NCI-H748 treated with DMSO at 0.1 percent for 48 hours (cell line): Measurements from ENCODE around the gene CPOX.
"Not testable (repeated sequence)": the region's sequence is repeated elsewhere in the genome, so short reads cannot be mapped to it uniquely, and the experiment has no call there.

ENCODE experiments used
- DNase-seq: peaks from one replicate; lab custom pipeline; 2025; lab: John Stamatoyannopoulos, UW

Gene CPOX

DNA sequence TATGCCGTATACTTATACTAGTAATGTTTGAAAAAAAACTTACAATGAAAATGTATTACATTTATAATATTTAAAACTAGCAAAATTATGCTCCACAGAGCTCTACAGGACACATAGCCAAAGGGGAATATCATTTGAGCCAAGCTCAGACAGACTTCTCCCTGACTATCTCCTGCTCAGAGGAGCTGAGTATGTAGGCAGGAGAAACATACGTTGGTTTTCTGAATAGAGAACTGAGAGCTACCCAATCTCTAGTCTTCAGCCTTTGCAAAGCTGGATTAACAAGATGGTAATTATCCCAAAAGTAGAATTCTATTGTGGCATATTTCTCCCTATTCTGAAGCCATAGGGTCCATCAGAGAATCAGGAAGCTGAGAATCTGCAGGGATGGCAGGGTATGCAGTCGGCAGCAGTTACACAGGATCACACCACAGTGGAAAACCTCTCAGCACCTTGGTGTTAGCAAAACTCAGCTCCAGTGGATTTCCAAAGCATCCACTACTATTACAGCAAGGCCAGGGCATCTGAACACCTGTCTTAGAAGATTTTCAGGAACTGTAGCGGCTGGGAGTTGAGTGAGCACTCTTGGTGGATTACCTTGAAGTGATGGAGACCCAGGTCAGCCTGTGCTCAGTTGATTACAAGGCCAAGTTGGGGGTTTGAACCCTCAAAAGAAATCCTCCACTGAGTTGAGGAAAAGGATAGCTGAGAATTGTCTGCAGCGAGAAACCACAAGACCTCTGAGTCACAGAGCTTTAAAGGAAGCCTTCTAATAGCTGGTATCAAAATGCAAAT, 31.5 kb downstream of the CPOX start:
- DNase-seq: no peak

DNA sequence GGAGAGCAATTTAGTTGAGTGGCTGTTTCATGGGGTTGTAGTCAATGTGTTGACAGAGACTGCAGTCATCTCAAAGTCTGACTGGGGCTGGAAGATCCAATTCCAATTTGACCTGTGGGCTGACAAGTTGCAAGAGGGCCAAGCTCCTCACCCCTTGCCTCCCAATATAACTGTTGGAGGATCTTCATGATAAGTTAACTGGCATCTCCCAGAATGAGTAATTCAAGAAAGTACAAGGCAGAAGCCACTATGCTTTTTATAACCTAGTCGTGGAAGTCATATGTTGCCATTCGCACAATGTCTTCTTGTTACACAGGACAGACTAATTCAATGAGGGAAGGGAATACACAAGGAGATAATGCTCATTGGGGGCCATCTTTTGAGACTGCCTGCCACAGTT, 32.5 kb downstream of the CPOX start:
- DNase-seq: no peak

DNA sequence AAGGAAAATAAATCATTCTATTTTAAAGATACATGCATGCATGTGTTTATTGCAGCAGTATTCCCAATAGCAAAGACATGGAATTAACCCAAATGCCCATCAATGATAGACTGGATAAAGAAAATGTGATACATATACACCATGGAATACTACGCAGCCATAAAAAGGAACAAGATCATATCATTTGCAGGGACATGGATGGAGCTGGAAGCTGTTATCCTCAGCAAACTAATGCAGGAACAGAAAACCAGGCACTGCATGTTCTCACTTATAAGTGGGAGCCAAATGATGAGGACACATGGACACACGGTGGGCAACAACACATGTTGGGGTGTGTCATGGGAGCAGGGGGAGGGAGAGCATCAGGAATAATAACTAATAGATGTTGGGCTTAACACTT, 33.6 kb downstream of the CPOX start:
- DNase-seq: not testable (repeated sequence)

DNA sequence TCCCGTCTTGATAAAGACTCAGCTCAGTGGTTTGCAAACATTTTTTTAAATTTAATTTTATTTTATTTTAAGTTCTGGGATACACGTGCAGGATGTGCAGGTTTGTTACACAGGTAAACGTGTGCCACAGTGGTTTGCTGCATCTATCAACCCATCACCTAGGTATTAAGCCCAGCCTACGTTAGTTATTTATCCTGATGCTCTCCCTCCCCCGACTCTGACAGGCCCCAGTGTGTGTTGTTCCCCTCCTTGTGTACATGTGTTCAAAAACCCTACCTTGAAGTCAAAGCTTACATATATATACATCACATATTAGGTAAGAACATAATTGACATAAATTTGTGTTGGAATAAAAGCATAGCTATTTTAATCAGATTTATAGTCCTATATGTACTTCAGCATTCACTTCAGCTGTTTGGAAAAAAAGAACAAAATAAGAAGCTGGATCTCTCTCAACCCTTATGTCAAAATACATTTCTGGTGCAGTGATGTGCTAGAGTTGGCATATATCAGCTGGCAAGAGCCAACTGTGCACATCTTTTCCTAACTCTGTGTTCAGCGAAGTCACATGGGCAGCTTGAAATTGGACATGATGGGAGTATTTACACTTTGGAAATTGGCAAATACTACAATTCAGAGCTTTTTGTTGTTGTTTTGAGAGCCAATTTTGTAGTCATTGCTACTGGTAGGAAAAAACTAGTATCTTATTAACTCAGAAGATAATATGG, 35.1 kb downstream of the CPOX start:
- no peak for DNase-seq

DNA sequence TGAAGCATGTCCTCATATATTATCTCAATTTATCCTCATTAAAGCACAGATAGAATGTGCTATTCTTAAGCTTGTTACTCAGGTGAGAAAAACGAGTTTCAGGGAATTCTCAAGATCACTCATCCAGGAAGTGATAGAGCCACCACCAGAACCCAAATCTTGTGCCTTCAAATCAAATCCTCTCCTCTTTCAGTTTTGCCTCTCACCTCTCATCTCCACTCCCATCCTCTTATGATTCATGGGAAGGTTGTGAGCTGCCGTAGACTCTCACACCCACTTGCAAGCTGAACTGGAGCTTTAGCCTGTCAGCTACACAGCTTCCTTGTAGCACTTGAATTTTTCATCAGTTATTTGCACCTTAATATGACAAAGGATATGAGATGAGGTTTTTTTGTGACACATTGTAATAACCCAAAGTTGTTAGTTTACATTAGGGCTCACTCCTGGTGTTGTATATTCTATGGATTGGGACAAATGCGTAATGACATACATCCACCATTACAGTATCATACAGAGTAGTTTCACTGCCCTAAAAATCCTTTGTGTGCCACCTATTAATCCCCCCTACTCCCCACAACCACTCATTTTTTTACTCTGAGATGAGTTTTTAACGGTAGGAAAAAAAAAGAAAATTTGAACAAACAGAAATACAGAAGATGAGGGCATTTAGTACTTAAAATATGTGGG, 35.9 kb downstream of the CPOX start:
- no peak for DNase-seq

DNA sequence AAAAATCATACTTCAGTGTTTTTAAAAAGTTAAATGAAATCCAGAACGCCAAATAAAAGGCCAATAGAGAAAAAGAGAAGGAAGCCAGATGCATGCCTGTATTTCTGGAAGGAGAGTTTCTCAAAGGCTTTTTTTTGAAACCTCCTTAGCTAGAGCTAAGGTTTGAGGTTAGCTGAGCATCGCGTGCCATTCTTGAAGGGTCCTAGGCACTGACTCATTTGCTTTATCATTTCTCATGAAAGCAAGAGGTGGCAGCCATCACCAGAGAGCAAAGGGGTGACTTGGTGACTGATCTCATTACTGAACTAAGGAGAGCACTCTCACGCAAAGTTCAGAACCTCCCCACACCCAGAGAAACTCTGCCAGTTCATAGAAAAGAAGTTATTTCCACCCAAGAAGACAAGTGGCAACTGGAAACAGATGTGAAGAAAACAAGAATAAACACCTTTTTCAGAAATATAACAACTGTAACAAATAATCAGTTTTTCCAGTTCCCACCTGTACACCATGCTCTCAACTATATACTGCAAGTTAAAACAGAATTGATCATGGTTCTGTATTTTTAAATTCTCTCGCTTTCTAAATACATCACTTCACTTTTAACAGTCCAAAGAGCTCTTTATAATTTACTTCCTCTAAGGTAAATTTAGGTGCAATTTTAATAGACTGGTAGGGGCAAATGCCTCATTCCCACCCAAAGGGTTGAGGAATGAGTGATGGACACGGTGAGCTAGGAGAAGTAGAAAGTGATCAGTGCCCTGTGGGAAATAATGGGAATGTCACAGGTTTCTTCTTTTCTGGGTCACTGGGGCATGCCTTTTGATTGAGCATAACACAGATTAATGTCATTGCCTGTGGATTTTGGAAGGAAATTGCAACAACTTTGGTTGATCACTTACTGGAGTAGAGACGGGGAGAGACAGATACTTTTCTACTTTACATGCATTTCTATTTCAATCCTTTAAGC, 37.0 kb downstream of the CPOX start:
- DNase-seq: no peak

DNA sequence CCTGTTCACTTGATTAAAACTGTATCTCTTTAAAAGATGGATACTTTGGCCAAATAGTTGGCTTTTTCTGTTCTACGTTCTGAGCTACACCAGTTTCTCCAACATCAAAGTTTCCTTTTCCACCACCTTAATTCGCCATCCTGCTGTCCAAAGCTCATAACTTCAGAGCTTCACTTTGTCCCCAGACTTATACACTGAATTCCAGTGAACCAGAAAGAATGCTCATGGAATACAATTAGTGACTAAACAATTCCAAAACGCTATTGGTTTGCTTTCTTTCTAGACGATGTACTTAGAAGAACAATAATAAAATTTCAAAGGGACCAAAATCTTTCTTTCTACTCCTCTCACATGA, 38.4 kb downstream of the CPOX start:
- no peak for DNase-seq

DNA sequence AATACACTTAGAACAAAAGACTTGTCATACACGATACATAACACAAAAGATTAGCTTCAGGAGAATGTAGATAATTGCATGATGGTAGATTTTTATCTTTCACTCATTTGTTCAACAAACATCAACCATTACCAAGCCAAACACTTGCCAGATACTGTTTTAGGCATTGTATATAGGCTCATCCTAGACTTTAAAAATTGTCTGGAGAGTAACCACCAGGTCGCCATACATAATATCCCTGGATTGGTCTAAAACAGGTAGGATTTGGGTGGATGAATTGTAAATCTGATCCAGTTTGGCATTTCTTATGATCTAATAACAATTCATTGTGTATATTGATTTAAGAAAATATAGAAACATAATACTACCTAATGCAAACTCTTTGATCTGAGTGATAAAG, 38.8 kb downstream of the CPOX start:
- no peak for DNase-seq

DNA sequence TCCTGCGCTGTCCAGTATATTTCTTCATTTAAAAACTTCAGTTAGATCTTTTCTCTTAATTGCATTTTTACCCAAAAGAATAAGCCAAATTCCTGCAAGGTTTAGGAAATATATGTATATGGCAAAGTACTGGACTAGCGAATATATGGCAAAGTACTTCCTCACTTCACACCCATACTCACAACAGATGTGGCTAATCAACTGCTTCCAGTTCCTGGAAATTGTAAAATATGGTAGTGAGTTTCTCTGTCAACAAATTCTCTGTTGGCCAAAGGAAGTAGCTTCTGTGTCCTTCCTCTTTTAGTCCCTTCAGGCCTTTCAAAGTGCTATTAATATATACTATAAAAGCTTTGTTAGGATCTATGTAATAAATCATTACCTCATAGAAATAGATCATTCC, 39.7 kb downstream of the CPOX start:
- DNase-seq: no peak

DNA sequence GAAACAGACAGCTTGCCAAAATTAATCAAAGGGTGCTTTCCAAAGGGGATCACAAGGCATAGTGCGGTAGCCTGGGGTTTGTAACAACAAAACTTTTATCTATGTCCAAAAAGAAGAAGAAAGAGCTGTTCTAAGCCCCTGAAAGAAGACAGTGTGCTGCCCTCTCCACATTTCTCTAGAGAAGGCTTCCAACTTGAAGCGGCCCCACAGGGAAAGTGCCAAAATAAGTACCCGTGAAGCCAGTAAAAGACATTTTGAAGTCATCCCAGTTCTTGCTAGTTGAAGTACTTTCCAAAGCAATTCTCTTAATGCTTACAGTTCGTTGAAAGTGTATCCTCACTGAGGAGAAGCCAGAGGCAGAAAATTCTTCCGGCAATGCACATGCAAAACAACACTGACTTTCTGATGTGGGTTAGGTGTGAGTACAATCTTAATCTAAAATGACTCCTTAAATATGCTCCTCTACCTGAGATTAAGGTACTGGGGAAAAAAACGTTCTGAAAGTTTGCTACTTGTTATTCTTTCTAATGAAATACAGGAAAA, 40.3 kb downstream of the CPOX start:
- no peak for DNase-seq

DNA sequence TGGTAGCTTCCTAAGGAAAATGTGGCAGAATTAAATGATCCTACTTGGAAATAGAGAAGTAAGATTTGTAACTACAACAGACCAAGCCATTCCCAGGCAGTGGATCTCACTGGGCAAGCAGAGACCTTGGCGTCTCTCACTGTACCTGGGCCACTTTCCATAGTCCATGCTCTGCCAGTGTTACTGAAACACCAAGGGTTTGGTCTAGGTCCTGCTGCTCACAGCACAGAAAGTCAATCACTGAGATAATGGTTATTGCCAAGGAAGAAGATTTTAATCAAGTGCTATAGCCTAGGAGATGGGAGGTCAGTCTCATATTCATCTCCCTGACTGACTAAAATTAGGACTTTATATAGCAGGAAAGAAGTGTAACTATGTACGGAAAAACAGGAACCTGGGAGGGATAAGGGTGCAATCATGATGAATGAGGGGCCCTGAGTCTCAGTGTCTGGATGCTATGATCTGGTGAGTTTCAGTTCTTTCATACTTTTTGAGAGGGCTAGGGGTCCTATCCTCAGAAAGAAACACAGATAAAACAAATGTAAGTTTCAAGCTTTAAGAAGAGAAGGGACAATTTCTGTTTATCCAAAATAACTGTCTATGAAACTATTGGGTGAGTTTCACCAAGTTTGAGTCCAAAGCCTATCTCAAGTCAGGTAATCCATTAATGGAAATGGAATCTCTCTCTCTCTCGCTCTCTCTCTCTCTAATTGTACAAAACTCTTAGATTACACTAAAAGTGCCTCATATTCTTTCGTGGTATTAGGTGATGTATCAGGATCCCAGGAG, 41.0 kb downstream of the CPOX start:
- DNase-seq: no peak

DNA sequence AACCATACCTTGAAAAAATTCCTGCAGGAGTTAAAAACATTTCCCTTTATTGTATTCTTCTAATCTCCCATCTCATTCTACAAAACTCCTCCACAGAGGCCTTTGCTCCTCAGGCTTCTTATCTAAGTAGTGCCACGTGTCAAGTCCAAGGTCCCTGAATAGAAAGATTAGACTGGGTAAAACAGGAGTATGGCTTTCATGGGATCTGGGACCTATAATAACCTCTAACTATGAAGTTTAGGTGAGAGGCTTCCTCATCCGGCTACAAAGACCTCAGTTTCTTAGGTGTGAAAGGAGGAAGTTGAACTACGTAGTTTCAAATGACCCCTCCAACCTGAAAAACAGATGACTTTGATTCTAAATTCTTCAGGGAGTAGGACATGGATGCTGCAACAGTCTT, 41.7 kb downstream of the CPOX start:
- no peak for DNase-seq

DNA sequence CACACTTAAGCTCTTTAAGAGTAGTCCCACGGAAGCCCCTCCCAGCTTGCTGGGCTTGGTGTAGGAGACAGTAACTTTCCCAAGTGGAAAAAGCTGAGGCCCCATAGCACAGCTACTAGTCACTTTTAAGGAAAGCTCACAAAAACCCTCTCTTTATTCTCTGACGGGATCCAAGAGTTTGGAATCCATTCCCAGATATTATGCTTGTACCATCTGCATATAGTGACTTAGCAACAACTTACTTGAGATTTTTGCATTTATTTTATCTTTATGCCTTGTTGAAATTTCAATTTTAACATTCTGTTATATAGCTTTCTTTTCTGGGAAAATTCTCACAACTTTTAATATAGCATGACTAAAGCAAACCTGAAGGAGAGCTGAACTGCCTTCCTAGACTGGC, 42.2 kb downstream of the CPOX start:
- no peak for DNase-seq

DNA sequence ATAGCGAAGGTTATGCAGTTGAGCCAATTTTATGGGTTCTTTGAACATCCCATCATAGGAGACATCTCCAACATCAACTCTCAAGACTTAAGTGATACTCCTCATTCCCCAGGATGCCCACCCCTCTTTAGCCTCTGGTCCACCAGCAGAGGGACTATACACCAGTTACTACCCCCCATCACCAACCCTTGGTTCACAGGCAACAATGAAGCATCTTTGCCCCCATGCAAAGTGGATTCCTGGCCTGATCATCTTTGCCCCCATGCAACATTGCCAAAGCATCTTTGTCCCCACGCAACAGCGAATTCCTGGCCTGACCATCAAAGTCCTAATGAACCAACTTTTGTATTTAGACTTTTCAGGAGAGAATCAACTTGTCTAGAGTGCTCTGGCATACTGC, 42.6 kb downstream of the CPOX start:
- no peak for DNase-seq

DNA sequence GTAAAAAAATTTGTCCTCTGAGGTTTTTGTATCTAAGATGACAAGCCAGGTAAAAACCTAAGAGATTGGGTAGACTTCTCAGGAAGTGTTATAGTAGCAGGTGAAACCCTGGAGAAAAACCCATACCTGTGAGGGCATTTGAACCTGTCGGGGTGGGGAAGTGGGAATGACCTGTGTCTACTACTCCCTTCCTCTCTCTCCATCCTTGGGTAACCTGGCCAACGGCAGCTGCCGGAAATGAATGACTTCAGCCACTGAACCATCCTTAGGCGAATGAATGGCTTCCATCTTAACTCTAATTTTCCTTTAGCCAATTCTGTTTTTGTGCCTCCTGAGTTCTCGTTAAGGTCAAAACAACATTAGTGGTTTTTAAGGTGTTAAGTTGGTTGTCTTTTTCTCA, 44.9 kb downstream of the CPOX start:
- no peak for DNase-seq

DNA sequence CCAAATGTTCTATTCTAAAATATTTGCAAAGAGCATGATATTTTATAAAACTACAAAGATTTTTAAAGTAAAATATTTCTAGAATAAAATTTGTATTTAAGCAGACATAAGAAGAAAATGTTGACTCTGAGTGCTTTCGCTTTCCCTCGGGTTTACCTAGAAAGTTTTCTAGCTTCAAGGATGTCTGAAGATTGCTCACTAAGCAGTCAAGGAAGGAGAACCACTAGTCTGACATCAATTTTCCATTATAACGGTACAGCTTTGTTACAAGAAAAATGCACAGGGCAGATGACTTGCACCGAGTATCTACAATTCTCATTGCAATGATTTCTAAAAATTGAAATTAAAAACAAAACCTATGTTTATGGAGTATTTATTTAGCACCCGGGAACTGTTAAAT, 47.5 kb downstream of the CPOX start:
- DNase-seq: no peak

DNA sequence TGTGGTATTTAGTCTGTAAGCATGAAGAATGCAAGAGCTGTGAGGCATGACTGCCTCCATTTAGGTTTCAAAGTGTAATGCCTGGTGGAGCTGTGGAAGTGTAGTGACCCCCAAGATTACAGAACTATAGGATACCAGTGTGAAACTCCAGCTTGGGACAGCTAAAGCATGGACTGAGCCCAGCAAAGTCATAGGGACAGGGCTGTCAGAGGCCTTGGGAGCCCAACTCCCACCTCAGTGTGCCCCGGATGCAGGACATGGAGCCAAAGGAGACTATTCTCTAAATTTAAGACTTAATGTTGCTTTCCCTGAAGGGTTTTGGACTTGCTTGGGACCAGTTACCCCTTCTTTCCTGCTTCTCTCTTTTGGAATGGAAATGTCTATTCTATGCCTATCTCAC, 50.8 kb downstream of the CPOX start:
- no peak for DNase-seq

DNA sequence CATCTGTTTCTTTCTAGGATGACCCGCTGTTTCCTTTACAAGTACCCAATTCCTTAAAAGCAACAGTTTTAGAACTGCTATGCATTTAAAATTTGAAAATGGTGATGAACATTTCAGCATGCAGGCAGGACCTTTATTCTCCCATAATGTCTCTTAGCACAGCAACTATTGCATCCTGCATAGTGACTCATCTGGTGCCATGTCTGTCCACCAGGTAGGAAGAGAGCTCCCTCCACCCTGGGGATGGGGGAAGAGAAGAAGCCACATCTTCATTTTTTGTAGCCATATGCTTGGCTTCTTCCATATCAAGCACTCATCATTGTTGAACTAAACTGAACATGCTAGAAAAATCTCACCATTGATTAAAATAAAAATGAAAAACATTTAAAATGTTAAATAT, 51.7 kb downstream of the CPOX start:
- DNase-seq: no peak

DNA sequence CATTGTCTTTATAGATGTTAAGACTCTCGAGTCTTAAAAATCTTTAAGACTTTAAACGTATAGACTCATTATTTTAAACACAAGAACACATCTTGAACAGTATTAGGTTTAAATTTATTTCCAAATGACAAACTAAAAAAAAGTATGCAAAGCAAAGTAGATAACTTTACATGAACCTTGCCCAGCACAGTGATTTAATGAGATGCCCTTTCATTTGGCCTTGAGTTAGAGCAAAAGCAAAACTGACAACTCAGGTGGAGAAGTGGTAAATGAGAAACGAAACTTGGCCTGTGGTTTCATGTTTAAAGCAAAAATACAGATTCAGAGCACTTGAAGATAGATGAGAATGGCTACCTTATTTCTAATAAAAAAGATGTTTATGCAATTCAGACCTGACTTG, 53.1 kb downstream of the CPOX start:
- no peak for DNase-seq

DNA sequence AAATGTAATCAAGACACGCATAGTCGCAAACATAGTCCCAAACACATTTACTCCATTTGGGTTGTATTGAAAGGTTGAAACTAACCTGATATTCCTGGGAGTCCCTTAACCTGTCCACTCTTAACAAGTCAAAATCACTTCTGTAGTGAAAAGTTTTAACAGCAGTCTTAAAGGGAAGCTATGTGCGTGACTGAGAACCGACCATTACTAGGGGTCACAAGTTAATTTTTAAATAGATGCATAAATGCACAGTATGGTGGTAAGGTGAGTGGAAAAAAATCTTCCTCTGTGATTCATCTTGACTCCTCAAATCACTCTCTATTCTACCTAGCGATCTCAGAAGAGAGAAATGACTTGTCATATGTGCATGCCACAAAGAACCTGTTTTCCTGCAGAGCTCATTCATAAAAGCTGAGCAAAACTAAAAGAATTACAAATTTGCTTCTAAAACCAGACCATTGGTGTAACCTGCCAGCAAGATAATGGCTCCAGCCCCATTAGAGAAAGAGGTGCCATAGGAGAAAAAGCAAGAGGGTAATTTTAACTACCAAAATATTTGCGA, 56.9 kb downstream of the CPOX start:
- DNase-seq: no peak

DNA sequence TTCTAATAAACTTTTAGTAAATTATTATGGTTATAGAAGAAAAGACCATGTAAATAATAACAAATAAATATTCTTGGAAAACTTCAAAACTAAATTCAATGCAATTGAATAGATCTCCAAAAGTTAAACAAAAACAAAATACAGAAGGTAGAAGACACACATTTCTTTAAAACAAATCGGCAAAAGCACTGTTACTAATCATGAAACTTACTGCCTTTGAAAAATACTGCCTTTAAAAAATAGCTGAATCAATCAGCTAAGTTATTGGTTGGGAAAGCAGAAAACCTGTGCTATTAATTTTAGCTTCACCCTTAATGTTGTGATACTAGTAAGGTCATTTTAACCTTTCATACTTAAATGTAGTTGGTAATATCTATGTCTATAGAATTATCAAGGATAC, 58.7 kb downstream of the CPOX start:
- DNase-seq: no peak
